ENCODE measurements around the gene ASB1.
"Not testable (repeated sequence)": the region's sequence is repeated elsewhere in the genome, so short reads cannot be mapped to it uniquely, and the experiment has no call there.

Gene ASB1

GRCh38 chr2:238404406-238405216, 22.1 kb upstream of the ASB1 start:
- ATAC-seq = no peak

DNA sequence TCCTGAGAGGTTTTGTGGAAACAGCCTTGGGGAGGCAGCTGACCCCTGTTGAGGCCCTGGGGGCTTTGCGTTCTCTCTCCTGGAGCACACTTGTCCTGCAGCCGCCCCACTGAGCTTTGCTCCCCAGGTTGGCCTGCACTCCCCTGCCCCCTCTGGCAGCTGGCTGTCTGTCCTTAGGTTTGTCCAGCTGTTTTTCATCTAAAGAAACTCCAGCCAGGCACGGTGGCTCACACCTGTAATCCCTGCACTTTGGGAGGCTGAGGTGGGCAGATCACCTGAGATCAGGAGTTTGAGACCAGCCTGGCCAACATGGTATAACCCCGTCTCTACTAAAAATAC, 21.5 kb upstream of the ASB1 start:
- ATAC-seq = not testable (repeated sequence)

- ATAC-seq = no peak
Measured at GRCh38 chr2:238406221-238406997, 20.3 kb upstream of the ASB1 start.

GRCh38 chr2:238406998-238407285, 19.8 kb upstream of the ASB1 start:
- ATAC-seq = peak in 1 of 2 donors; percentile 28

DNA sequence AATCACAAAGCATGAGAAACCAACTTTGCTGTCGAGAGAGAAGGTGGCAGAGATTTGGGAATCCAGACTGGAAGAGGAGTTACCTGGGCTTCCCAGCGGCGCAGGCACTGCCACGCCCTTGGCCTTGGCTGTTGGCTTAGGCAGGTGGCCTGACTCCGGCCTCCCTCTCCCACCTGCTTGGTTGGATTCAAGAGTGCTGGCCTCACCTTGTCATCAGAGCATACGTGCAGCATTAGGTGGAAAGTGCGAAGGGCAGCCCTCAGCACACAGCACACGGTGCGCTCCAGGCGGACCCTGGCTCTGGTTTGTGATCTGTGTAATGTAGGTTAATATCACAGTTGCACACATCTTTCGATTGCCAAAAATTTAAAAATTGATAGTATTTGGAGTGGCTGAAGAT, 19.2 kb upstream of the ASB1 start:
- no peak for ATAC-seq

DNA sequence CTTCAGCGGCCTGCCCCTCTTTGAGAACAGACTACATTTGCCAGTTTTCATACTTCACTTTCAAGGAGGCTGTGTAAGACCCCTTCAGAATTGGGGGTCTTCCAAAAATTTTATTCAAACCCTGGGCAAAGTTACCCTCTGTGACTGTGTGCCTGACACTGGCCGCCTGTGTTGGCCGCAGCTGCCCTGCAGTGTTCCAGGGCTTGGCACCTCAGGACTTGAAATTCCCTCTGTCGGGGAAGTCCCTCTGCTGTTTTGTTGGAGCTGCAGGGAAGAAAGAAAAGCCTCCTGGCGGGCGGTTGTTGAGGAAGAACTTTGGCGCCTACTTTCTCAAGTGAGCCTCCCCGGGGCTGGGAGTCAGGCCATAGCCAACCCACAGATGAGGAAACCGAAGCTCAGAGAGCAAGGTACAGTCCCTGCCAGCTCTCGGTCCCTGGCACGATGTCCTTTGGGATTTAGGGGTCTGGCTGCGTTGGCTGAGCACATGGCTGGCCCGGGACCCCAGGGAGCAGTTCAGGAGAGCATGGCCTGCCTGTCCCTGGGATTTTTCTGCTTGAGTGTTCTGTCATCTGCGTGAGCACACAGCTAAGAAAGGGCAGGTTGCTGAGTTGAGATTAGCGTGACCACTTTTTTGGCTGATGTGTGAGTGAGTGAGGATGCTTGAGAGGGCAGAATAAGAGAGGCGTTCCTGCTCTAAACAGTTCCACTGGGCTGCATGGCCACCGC, 17.9 kb upstream of the ASB1 start:
- ATAC-seq = no peak

DNA sequence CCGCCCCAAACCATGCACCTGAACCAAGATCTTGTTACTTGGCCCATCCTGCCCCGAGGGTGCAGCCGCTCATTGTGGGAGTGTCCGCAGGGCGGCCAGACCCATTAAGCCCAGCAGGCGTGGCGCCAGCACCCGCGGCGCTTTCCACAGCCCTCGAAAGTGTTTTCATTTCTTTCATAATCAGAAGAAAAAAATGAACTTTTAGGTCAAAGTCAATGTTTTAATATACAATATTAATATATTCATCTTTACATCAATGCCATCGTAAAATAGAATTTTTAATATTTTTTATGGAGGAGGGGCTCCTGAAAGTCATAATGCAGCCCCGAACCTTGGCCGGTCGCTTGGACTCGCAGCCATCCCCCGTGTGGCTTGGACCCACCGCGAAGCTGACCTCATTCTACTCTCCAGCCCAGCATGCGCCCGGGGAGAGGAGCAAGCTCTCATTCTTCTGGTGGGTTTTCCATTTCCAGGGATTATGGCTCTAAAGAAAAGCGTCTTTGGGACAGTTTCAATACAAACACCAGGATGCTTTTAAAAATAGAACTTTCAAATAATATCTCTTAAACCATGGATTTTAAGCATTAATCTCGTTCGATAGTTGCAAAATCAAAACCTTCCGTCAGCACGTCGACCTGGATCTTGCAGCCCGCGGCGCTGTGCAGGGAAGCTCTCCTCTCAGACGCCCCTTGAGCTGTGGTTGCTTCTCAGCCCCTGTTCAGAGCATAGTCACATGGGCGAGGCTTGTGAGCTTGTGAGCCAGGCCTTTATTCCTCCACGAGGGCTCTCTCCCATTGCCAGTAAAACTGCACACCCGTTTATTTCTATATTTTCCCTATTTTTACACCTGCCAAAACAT, 17.2 kb upstream of the ASB1 start:
- ATAC-seq = no peak

DNA sequence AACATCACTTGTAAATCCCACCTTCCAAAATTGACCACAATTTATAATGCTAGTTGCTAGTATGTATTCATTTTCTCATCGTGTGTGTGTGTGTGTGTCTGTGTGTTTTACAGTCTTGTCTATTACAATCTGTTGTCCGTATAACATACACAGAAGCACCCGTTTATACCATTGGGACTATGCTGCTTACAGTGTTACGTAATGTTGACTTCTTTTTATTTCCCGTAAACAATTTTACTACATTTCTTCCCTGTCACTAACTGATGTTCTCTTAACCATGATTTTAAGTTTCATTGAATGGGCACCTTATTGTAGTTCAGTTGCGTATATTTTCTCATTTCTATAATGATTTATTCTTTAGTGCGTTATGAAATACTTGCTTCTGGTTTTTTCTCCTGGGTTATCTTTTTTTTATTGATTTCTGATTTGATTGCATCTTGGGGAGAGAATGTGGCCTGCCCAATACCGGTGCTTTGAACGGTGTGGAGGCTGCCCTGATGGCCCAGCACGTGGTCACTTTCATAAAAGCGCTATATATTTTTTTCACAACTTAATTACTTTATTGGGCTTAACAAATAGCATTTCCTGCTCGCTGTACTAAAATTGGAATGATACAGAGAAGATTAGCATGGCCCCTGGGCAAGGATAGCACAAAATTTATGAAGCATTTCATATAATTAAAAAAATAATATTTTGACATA, 14.5 kb upstream of the ASB1 start:
- no peak for ATAC-seq

DNA sequence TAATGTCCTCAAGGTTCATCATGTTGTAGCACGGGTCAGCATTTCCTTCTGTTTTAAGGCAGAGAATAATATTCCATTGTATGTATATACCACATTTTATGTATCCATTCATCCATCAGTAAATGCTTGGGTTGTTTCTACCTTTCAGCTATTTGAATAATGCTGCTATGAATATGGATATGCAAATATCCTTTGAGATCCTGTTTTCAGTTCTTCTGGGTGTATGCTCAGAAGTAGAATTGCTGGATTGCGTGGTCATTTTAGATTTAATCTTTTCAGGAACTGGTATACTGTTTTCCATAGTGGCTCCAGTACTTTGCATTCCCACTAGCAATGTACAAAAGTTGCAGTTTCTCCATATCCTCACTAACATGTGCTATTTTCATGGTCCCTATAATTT, 13.4 kb upstream of the ASB1 start:
- ATAC-seq = no peak

GRCh38 chr2:238415036-238415764, 11.5 kb upstream of the ASB1 start:
- peak; percentile 94 to 97 for ATAC-seq

- no peak for ATAC-seq
Measured at GRCh38 chr2:238415893-238416292, 10.8 kb upstream of the ASB1 start.

- no peak for ATAC-seq
Measured at GRCh38 chr2:238418196-238418998, 8.3 kb upstream of the ASB1 start.

DNA sequence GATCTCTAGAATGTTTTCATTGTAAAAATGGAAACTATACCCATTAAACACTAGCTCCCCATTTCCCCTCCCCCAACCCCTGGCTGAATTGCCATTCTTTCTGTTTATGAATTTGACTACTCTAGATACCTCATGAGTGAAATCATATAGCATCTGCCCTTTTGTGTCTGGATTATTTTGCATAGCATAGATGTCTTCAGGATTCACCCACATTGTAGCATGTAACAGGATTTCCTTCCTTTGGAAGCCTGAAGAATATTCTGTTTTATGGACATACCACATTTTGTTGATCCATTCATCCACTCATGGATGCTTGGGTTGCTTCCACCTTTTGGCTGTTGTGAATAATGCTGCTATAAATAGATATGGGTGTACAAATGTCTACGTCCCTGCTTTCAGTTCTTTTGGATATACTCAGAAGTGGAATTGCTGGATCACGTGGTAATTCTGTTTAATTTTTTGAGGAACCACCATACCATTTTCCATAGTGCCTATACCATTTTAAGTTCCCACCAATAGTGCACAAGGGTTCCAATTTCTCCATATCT, 7.7 kb upstream of the ASB1 start:
- ATAC-seq = no peak

DNA sequence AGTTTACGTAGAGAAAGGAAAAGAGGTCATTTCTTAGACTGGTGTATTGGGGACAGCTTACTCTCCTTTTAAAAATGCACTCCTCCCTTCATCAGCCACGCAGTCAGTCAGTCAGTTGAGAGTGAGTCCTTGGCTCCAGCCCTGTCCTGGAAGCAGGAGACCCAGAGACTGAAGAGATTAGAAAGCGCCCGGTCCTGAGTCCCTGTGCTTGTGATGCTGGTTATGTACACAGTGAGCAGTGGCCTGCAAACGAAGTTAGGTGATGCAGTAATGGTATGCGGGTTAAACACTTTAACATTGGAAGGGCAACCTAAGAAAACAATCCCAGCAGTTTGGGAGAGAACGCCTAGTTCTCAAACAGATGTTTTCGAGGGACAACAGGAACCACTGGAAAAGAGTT, 6.3 kb upstream of the ASB1 start:
- ATAC-seq = no peak

DNA sequence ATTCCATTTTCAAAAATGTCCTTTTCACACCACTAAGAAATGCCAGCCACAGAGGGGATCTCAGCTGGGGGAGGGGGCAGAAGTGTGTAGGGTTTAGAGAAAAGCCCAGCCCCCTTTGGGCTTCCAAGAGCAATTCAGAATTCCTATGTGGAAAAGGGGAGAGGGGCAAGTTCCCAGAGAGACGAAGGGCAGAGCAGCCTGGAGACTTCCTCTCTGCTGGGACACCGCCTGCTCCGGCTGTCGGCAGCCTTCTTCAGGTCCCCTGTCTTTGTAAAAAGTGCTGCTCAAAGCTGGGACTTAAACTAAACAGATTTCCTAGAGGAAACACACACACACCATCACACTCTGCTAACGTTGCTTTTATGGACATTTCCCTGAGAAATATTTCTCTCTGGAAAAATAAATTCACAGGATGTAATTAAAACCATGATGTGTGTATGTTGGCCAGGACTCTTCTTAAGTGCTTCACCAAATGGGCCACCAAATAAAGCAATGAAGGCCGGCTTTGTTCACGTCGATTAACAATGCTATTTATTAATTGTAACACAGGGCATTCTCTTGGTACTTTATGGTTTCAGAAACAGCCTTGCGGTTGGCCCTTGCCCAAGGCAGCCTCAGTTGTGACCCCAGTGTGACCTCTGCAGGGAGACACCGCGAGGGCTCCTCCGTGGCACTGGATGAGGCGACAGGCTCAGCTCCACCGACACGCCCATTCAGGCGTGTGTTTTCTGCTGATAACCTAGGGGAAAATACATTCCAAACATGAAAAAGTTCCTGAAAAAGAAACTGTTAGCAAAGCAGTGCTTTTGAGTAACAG, 5.6 kb upstream of the ASB1 start:
- ATAC-seq = no peak

DNA sequence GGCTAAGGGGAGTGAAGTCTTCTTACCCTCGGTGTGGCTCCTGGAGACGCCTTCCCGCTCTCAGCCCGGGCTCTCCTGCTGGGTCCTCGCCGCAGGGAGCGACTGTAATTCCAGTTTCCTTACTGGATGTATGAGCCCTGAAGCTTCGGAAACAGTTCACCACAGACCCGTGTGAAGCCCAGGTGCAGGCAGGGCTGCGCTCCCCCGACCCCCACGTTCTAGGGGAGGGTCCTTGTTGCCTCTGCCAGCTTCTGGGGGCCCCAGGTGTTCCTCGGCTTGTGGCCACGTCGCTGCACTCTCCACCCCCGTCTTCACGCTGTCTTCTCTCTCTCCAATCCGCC, 5.1 kb upstream of the ASB1 start:
- no peak for ATAC-seq

DNA sequence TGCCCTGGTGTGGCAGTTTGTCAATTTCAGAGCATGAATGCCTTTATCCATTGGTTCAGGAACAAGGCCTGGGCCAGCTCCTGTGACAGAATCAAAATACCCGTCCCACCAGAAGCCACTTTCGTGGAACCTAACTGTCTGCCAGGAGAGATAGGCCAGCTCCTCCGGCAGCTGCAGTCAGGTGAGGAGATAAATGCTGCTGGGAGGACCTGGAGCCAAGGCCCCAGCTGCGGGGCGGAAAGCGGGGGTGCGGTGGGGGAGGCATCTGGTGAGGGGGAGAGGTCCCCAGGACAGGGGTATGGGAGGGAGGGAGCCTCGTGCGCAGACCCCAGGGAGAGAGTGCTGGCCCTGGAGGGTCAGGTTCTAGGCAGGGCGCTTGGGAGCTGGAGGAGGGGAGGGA, 4.4 kb upstream of the ASB1 start:
- no peak for ATAC-seq

GRCh38 chr2:238422940-238423339, 3.8 kb upstream of the ASB1 start:
- no peak for ATAC-seq

DNA sequence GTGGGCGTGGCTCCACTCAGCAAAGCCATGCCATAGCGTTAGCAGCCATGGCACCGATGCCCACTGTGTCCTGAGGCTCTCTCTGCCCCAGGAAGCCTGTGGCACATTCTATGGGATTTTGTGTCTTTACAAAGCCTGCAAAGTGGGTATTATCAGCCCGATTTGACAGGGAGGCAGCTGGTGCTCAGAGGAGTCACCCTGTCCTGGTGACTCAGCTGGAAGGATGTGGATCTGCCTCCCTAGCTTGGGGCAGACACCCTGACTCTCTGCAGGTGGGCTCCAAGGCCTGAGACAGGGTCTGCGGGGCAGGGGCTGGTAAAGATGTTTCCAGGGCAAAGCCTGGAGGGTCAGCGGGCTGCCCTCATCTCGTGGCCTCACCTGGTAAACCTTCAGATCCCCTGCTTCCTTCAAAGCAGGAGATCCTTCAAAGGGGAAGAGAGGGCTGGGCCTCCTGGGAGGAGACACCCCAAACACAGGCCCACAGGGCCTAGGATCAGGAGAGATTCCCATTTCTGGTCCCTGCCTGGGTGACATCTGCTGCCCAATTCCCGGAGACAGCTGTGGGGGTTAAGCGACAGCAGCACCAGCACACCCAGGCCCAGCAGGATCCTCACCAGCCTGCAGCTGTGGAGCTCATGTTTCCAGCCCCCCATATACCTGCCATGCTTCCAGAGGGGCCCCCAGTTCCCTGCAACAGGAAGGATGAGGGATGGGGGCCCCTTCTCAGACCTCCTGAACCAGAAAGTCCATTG, 3.0 kb upstream of the ASB1 start:
- ATAC-seq = no peak
